Mesodermal cell (in vitro differentiated cells): Measurements from ENCODE around the gene REC8.
A peak's percentile ranks its signal among the peaks of the same experiment; 100 is the strongest.
"Not testable (repeated sequence)": the region's sequence is repeated elsewhere in the genome, so short reads cannot be mapped to it uniquely, and the experiment has no call there.

Source experiments
- H3K27ac ChIP-seq: 2 replicates; pipeline ENCODE4 v1.7.0; 2013; ENCODE audit warnings: mild to moderate bottlenecking, low read depth, low read length, moderate library complexity; ENCODE audit not compliant: severe bottlenecking
- H3K36me3 ChIP-seq: 2 replicates; pipeline ENCODE4 v1.7.1; 2013; ENCODE audit warnings: mild to moderate bottlenecking, low read length, moderate library complexity; ENCODE audit not compliant: control insufficient read depth, insufficient read depth
- H3K4me1 ChIP-seq: one replicate; pipeline ENCODE4 v1.7.1; 2013; ENCODE audit warnings: mild to moderate bottlenecking, low read length; ENCODE audit not compliant: insufficient read depth, control insufficient read depth, poor library complexity, severe bottlenecking
- H3K4me3 ChIP-seq: 2 replicates; pipeline ENCODE4 v1.7.0; 2013; ENCODE audit warnings: low read length, control low read depth, mild to moderate bottlenecking; ENCODE audit not compliant: insufficient read depth, poor library complexity, severe bottlenecking; ENCODE audit errors: extremely low read depth
- H3K9me3 ChIP-seq: 2 replicates; pipeline ENCODE4 v1.7.1; 2013; ENCODE audit warnings: mild to moderate bottlenecking, low read length, moderate library complexity; ENCODE audit not compliant: control insufficient read depth
- WGBS, 2 experiments: methylation state at CpG; one replicate each; pipeline ENCODE4 v1.1.5; 2013; ENCODE audit warnings: missing lambda C conversion rate in 2 of 2; ENCODE audit not compliant: insufficient coverage in 2 of 2; 5-methylcytosine and 5-hydroxymethylcytosine counted together

The REC8 gene

GRCh38 chr14:24211311-24211710 lies 39.4 kb downstream of the REC8 start:
- peaks cover 3% of the 10 kb centered on the region for H3K4me1 ChIP-seq
- peaks cover 57% of the 10 kb centered on the region for H3K36me3 ChIP-seq
- H3K4me3 ChIP-seq, result no peak overlapping the region
- no peak overlapping the region for H3K27ac ChIP-seq
- WGBS, 2 experiments, result 96 to 97% methylated on average over 5 to 6 of the region's 6 CpGs
- H3K9me3 ChIP-seq, result no peaks in the 10 kb centered on the region

GRCh38 chr14:24212924-24213865 lies 41.3 kb downstream of the REC8 start, which contains the start of gene CHMP4A:
TSS of gene CHMP4A (minus strand) at chr14:24213488. CDS start at chr14:24213439, 49 bp downstream.
- H3K36me3 ChIP-seq, result peaks cover 43% of the 10 kb centered on the region
- H3K27ac ChIP-seq, result peak within 1 kb of the TSS; percentile 96
- H3K4me3 ChIP-seq, result peak within 1 kb of the TSS; percentile 66
- peaks cover 3% of the 10 kb centered on the region for H3K4me1 ChIP-seq
- WGBS, 2 experiments, result 0 to 1% methylated on average over 32 to 33 of the region's 53 CpGs
- no peaks in the 10 kb centered on the region for H3K9me3 ChIP-seq

- H3K9me3 ChIP-seq, result no peaks in the 10 kb centered on the region
- H3K4me1 ChIP-seq, result peaks cover 3% of the 10 kb centered on the region
- H3K4me3 ChIP-seq, result peak overlapping the region; percentile 66
- peaks cover 40% of the 10 kb centered on the region for H3K36me3 ChIP-seq
- 91 to 98% methylated on average over 6 to 7 of the region's 7 CpGs for WGBS, 2 experiments
- peak overlapping the region; percentile 96 for H3K27ac ChIP-seq
These were observed 42.2 kb downstream of the REC8 start for GRCh38 chr14:24213866-24214662.

- WGBS, 2 experiments, result 2 to 3% methylated on average over 21 to 22 of the region's 40 CpGs
- Histone ChIP-seq H3K36me3 (peaks cover 33% of the 10 kb centered on the region), H3K4me1 (peaks cover 3% of the 10 kb centered on the region), H3K9me3 (no peaks in the 10 kb centered on the region), H3K4me3 (peak within 1 kb of the TSS; percentile 69), H3K27ac (peak within 1 kb of the TSS; percentile 5)
These were observed 43.8 kb downstream of the REC8 start, which contains the start of gene MDP1 for GRCh38 chr14:24215495-24216344. TSS of gene MDP1 (minus strand) at chr14:24216066. CDS start at chr14:24215955, 111 bp downstream.

GRCh38 chr14:24216345-24216699 lies 44.4 kb downstream of the REC8 start:
- peaks cover 3% of the 10 kb centered on the region for H3K4me1 ChIP-seq
- no peak overlapping the region for H3K27ac ChIP-seq
- H3K4me3 ChIP-seq, result peak overlapping the region; percentile 69
- H3K36me3 ChIP-seq, result peaks cover 27% of the 10 kb centered on the region
- no peaks in the 10 kb centered on the region for H3K9me3 ChIP-seq
- WGBS, 2 experiments, result 90 to 100% methylated on average over 1 of the region's 2 CpGs

GRCh38 chr14:24216876-24217275 lies 45.0 kb downstream of the REC8 start:
- not testable (repeated sequence) for H3K9me3 ChIP-seq, H3K4me3 ChIP-seq, H3K27ac ChIP-seq, H3K4me1 ChIP-seq
- H3K36me3 ChIP-seq, result peaks cover 24% of the 10 kb centered on the region
- WGBS, 2 experiments, result no CpG with 5 or more reads among the region's 1 CpG

GRCh38 chr14:24219080-24219479 lies 47.2 kb downstream of the REC8 start:
- WGBS, 2 experiments, result 100% methylated on average over 1 of the region's 4 CpGs; no CpG with 5 or more reads in 1 of the 2 experiments
- H3K36me3 ChIP-seq, result peaks cover 19% of the 10 kb centered on the region
- no peaks in the 10 kb centered on the region for H3K9me3 ChIP-seq
- H3K27ac ChIP-seq, result no peak overlapping the region
- H3K4me1 ChIP-seq, result no peaks in the 10 kb centered on the region
- no peak overlapping the region for H3K4me3 ChIP-seq

- Histone ChIP-seq H3K27ac (no peak overlapping the region), H3K36me3 (peaks cover 22% of the 10 kb centered on the region), H3K4me1 (no peaks in the 10 kb centered on the region), H3K9me3 (no peaks in the 10 kb centered on the region), H3K4me3 (no peak overlapping the region)
- WGBS, 2 experiments, result 80 to 90% methylated on average over 1 to 2 of the region's 3 CpGs
These were observed 47.6 kb downstream of the REC8 start for GRCh38 chr14:24219521-24219920.

GRCh38 chr14:24222987-24223386 lies 51.1 kb downstream of the REC8 start:
- not testable (repeated sequence) for H3K9me3 ChIP-seq, H3K4me3 ChIP-seq, H3K27ac ChIP-seq, H3K4me1 ChIP-seq
- WGBS, 2 experiments, result 96 to 100% methylated on average over 2 to 4 of the region's 4 CpGs
- peaks cover 39% of the 10 kb centered on the region for H3K36me3 ChIP-seq

GRCh38 chr14:24224618-24225071 lies 52.8 kb downstream of the REC8 start:
- no peaks in the 10 kb centered on the region for H3K9me3 ChIP-seq
- H3K36me3 ChIP-seq, result peaks cover 36% of the 10 kb centered on the region
- no peak overlapping the region for H3K4me3 ChIP-seq
- 98 to 100% methylated on average over 7 of the region's 7 CpGs for WGBS, 2 experiments
- no peak overlapping the region for H3K27ac ChIP-seq
- peaks cover 4% of the 10 kb centered on the region for H3K4me1 ChIP-seq
